ENCODE results near the gene PTGES2. TPM values are rescaled to one million over a fixed set of nuclear protein-coding genes. Genes with fewer than 3 reads are reported as not detected.

Gene PTGES2
- total RNA-seq, 1 experiment from 2014 or later = 76.8 TPM

DNA sequence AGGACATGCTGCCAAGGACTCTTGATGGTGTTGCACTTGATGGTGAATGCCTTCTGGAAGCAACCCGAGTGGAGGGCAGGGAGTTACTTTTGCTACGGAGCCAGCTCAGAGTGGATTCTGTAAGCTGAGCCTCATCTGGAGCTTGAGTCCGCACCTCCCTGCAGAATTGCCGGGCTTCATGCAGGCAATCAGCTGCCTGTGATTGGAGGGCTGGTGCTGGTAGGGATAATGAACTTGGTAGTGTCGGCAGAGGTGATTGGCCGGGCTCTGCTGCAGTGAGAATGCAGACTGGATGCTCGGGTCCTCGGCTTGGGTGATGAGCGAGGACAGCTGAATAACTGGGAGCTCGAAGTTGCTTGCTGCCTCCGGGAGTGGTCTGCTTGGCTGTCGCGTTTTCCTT is 36.4 kb downstream of the PTGES2 start:
- no peaks in the 10 kb centered on the region for H3K36me3 ChIP-seq (ENCODE audit: control insufficient read depth, insufficient read depth, low read length)
- H3K27ac ChIP-seq (ENCODE audit: low read length) = no peak overlapping the region
- H3K4me1 ChIP-seq (ENCODE audit: control insufficient read depth, insufficient read depth, low read length) = peaks cover 8% of the 10 kb centered on the region; the same call in 1 of the 2 replicates
- POLR2A ChIA-PET = no interaction called here
- H3K4me3 ChIP-seq (ENCODE audit: low read depth in 2 of 2, low read length in 2 of 2) = peak overlapping the region in 1 of 2 experiments; percentile 13; a peak in 1 of 4 replicates
- CTCF ChIA-PET = interaction anchor here (0.6 kb wide), 2 partner anchors 11 to 47 kb away, joined by 5 to 9 read pairs; no protein-coding TSS in a partner anchor
- no peaks in the 10 kb centered on the region for H3K27me3 ChIP-seq (ENCODE audit: control insufficient read depth, insufficient read depth, low read length)
- BruUV-seq (replicated peaks) = no TSS peak
- no peak for DNase-seq (ENCODE audit: low read depth, low spot score)
- in situ Hi-C loops (cut with HindIII; ENCODE audit: low pct_unique_long_range_greater_than_20kb, low sequenced_read_pairs) = loop anchor here (25.0 kb wide), 1 partner anchor 154 kb away; the partner anchor contains the start of genes DPM2 and PIP5KL1
- TF ChIP-seq TCF7L2 (IDR thresholded peaks at IDR 0.05; ENCODE audit: low read depth, low read length) = no peak
- TF ChIP-seq SIN3A (IDR thresholded peaks at IDR 0.05; ENCODE audit: borderline replicate concordance, insufficient read depth, low read depth, low read length) = no peak
- no peak for TF ChIP-seq POLR2AphosphoS5 (IDR thresholded peaks at IDR 0.05; ENCODE audit: low read depth, low read length)
- TF ChIP-seq, protein P1, sequence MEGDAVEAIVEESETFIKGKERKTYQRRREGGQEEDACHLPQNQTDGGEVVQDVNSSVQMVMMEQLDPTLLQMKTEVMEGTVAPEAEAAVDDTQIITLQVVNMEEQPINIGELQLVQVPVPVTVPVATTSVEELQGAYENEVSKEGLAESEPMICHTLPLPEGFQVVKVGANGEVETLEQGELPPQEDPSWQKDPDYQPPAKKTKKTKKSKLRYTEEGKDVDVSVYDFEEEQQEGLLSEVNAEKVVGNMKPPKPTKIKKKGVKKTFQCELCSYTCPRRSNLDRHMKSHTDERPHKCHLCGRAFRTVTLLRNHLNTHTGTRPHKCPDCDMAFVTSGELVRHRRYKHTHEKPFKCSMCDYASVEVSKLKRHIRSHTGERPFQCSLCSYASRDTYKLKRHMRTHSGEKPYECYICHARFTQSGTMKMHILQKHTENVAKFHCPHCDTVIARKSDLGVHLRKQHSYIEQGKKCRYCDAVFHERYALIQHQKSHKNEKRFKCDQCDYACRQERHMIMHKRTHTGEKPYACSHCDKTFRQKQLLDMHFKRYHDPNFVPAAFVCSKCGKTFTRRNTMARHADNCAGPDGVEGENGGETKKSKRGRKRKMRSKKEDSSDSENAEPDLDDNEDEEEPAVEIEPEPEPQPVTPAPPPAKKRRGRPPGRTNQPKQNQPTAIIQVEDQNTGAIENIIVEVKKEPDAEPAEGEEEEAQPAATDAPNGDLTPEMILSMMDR (IDR thresholded peaks at IDR 0.05) = no peak
- no peak for TF ChIP-seq REST (IDR thresholded peaks at IDR 0.05; ENCODE audit: insufficient read depth in 1 of 2, low read depth in 2 of 2, low read length in 1 of 2)
- intact Hi-C loops (cut with micrococcal nuclease; ENCODE audit: unreplicated experiment) = no loop called here
- H3K9me3 ChIP-seq (ENCODE audit: control insufficient read depth, insufficient read depth, low read depth, low read length) = no peaks in the 10 kb centered on the region
- ATAC-seq = no peak

- ChIA-PET POLR2A (no interaction called here), CTCF (no interaction called here)
- H3K4me3 ChIP-seq (ENCODE audit: low read depth in 2 of 2, low read length in 2 of 2) = no peak overlapping the region
- peaks cover 7% of the 10 kb centered on the region; the same call in 1 of the 2 replicates for H3K4me1 ChIP-seq (ENCODE audit: control insufficient read depth, insufficient read depth, low read length)
- intact Hi-C loops (cut with micrococcal nuclease; ENCODE audit: unreplicated experiment) (no loop called here), in situ Hi-C loops (cut with HindIII; ENCODE audit: low pct_unique_long_range_greater_than_20kb, low sequenced_read_pairs) (loop anchor here (25.0 kb wide), 1 partner anchor 152 kb away; the partner anchor contains the start of genes DPM2 and PIP5KL1)
- no peaks in the 10 kb centered on the region for H3K9me3 ChIP-seq (ENCODE audit: control insufficient read depth, insufficient read depth, low read depth, low read length)
- ATAC-seq (no peak), DNase-seq (ENCODE audit: low read depth, low spot score) (no peak)
- H3K36me3 ChIP-seq (ENCODE audit: control insufficient read depth, insufficient read depth, low read length) = no peaks in the 10 kb centered on the region
- no peaks in the 10 kb centered on the region for H3K27me3 ChIP-seq (ENCODE audit: control insufficient read depth, insufficient read depth, low read length)
- no peak for TF ChIP-seq REST (IDR thresholded peaks at IDR 0.05; ENCODE audit: insufficient read depth in 1 of 2, low read depth in 2 of 2, low read length in 1 of 2)
- TF ChIP-seq, protein P1 (IDR thresholded peaks at IDR 0.05) = no peak
- TF ChIP-seq POLR2AphosphoS5 (IDR thresholded peaks at IDR 0.05; ENCODE audit: low read depth, low read length) = no peak
- no peak for TF ChIP-seq SIN3A (IDR thresholded peaks at IDR 0.05; ENCODE audit: borderline replicate concordance, insufficient read depth, low read depth, low read length)
- no peak for TF ChIP-seq TCF7L2 (IDR thresholded peaks at IDR 0.05; ENCODE audit: low read depth, low read length)
- H3K27ac ChIP-seq (ENCODE audit: low read length) = no peak overlapping the region
- no TSS peak for BruUV-seq (replicated peaks)
Observed at GRCh38 chr9:128089299-128089698, 38.2 kb downstream of the PTGES2 start.
